Uterus (tissue), 2 donors: ENCODE measurements around the gene NPIPA2.
"Not testable (repeated sequence)": the region's sequence is repeated elsewhere in the genome, so short reads cannot be mapped to it uniquely, and the experiment has no call there.

Source experiments
- CTCF ChIP-seq, 4 experiments: fragments of 200-600 bp in 2 of 4; fragments of 450-650 bp in 2 of 4; sonication (generic) in 2 of 4; IDR thresholded peaks; one replicate each; pipeline ENCODE4 v1.5.1; 2016 to 2019; ENCODE audit warnings: antibody characterized with exemption in 4 of 4, mild to moderate bottlenecking in 2 of 4, moderate library complexity in 1 of 4
- POLR2A ChIP-seq, 2 donors: fragments of 450-650 bp; IDR thresholded peaks; one replicate each; pipeline ENCODE4 v1.6.1; 2016; ENCODE audit warnings: antibody characterized with exemption in 2 of 2, mild to moderate bottlenecking in 1 of 2, moderate library complexity in 1 of 2

GRCh38 chr16:14740832-14741385, 1.4 kb upstream of the NPIPA2 start:
- TF ChIP-seq CTCF, POLR2A (IDR thresholded peaks at IDR 0.05): not testable (repeated sequence)
